Memory B cell (primary cell): ENCODE results near the gene HERC6.
"Not testable (repeated sequence)": the region's sequence is repeated elsewhere in the genome, so short reads cannot be mapped to it uniquely, and the experiment has no call there.

ENCODE experiments used
- ATAC-seq: fragments of 150-1000 bp; cut with Tn5 transposase; 2 replicates; pipeline ENCODE4 v1.10.0; 2021; ENCODE audit warnings: low read depth, mild to moderate bottlenecking, moderate library complexity
- DNase-seq, 2 donors: peaks; one replicate each; pipeline ENCODE4 v3.0.0; 2022; ENCODE audit warnings: low spot score in 2 of 2
- H3K27ac Mint-ChIP-seq: one replicate; pipeline ENCODE4 v1.8.0; 2022; ENCODE audit warnings: mild to moderate bottlenecking, moderate library complexity, mixed read lengths
- H3K27me3 Mint-ChIP-seq: one replicate; pipeline ENCODE4 v1.8.0; 2022; ENCODE audit warnings: mixed read lengths
- H3K36me3 Mint-ChIP-seq: one replicate; pipeline ENCODE4 v1.8.0; 2022; ENCODE audit warnings: mild to moderate bottlenecking, mixed read lengths
- H3K4me1 Mint-ChIP-seq: one replicate; pipeline ENCODE4 v1.8.0; 2022; ENCODE audit warnings: mixed read lengths
- H3K4me3 Mint-ChIP-seq: one replicate; pipeline ENCODE4 v1.8.0; 2022; ENCODE audit warnings: mild to moderate bottlenecking, moderate library complexity, mixed read lengths
- H3K9me3 Mint-ChIP-seq: one replicate; pipeline ENCODE4 v1.8.0; 2022; ENCODE audit warnings: mixed read lengths

Gene HERC6

GRCh38 chr4:88378691-88379559, at the start of gene HERC6:
HERC6 (plus strand) TSS chr4:88378852; CDS start chr4:88378922, 70 bp downstream.
- H3K9me3 Mint-ChIP-seq, result no peaks in the 10 kb centered on the region
- DNase-seq, result peak; percentile 66 to 74
- H3K27ac Mint-ChIP-seq, result peak within 1 kb of the TSS; percentile 97
- ATAC-seq, result peak; percentile 82
- H3K4me3 Mint-ChIP-seq, result peak within 1 kb of the TSS; percentile 94
- H3K4me1 Mint-ChIP-seq, result peaks cover 19% of the 10 kb centered on the region
- no peaks in the 10 kb centered on the region for H3K27me3 Mint-ChIP-seq
- H3K36me3 Mint-ChIP-seq, result peaks cover 6% of the 10 kb centered on the region

- no peaks in the 10 kb centered on the region for H3K27me3 Mint-ChIP-seq
- H3K4me3 Mint-ChIP-seq, result no peak overlapping the region
- ATAC-seq (no peak), DNase-seq (no peak)
- H3K27ac Mint-ChIP-seq, result no peak overlapping the region
- peaks cover 1% of the 10 kb centered on the region for H3K36me3 Mint-ChIP-seq
- peaks cover 20% of the 10 kb centered on the region for H3K4me1 Mint-ChIP-seq
- no peaks in the 10 kb centered on the region for H3K9me3 Mint-ChIP-seq
Measured at GRCh38 chr4:88333741-88334405, 44.8 kb upstream of the HERC6 start.

DNA sequence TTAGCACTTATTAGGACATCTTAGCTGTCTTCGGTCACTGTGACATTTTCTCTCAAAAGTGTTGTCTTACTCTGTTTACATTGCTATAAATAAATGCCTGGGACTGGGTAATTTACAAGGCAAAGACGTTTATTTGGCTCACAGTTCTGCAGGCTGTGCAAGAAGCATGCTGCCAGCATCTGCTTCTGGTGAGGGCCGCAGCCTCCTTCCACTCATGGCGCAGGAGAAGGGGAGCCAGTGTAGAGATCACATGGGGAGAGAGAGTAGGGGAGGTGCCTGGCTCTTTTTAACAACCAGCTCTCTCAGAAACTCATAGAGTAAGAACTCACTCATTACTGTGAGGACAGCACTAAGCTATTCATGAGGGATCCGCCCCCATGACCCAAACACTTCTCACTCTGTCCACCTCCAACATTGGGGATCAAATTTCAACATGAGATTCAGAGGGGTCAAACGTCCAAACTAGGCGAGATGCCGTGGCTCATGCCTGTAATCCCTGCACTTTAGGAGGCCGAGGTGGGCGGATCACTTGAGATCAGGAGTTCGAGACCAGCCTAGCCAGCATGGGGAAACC, 43.5 kb upstream of the HERC6 start:
- no peak for ATAC-seq
- no peak overlapping the region for H3K4me3 Mint-ChIP-seq
- peaks cover 20% of the 10 kb centered on the region for H3K4me1 Mint-ChIP-seq
- no peak overlapping the region for H3K27ac Mint-ChIP-seq
- H3K36me3 Mint-ChIP-seq, result peaks cover 1% of the 10 kb centered on the region
- H3K27me3 Mint-ChIP-seq, result no peaks in the 10 kb centered on the region
- H3K9me3 Mint-ChIP-seq, result no peaks in the 10 kb centered on the region
- DNase-seq, result no peak

DNA sequence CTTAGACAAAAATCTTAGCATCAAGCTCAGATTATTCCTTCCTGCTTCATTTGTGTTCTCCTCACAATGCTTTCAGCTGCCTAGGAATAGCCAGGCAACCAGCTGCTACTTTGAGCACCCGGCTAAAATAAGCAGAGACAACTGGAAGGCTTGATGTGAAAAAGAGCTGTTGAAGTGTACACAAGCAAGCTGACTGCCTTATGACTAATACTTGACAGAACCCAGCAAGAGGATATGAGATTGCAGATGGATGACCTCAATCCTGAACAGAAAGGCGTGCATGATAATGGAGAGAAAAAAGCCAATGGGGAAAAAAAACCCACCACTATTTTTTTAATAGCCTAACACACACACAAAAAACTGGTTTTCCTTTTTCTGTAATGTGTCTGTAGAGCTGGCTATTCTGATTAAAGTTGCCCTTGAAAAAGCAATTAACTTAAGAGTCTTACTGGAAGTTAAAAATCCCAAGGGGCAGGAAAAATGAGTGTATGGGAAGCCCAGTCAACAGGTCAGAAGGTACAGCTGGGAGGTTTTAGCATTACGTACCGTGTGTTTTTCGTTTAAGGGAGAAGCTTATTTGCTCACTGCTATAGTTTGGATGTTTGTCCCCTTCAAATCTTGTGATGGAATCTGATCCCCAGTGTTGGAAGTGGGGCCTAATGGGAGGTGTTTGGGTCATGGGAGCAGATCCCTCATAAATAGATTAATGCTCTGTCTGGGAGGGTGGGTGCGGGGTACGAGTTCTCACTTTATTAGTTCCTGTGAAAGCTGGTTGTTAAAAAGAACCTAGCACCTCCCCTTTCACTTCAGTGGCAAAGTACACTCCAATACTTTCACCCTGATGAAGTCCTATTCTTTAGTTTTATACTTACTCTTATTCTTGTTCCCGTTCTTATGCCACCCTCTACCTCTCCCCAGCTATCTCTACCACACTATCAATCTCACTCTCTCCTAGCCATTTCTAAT, 37.1 kb upstream of the HERC6 start:
- DNase-seq (no peak), ATAC-seq (no peak)
- Mint-ChIP-seq H3K27me3 (no peaks in the 10 kb centered on the region), H3K9me3 (no peaks in the 10 kb centered on the region), H3K36me3 (no peaks in the 10 kb centered on the region), H3K27ac (no peak overlapping the region), H3K4me1 (no peaks in the 10 kb centered on the region), H3K4me3 (no peak overlapping the region)

DNA sequence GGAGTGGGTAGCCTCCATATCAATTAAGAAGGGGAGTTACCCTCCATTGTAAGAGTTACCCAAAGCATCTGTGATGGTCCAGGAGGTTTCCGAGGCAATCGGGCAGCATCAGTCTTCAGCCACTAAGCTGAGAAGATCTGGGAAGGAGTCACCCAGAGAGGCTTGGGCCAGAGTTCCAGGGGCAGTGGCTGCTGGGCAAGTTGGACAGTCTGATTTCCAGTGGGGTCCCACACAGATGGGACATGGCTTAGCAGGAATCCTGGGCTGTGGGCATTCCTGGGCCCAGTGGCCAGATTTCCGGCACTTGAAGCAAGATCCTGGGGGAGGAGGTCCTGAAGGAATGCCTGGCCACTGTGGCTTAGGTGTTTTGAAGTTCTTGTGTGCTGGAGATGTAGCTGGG, 31.8 kb upstream of the HERC6 start:
- H3K4me1 Mint-ChIP-seq, ATAC-seq, H3K27ac Mint-ChIP-seq, H3K27me3 Mint-ChIP-seq, DNase-seq, H3K4me3 Mint-ChIP-seq, H3K36me3 Mint-ChIP-seq, H3K9me3 Mint-ChIP-seq: not testable (repeated sequence)

DNA sequence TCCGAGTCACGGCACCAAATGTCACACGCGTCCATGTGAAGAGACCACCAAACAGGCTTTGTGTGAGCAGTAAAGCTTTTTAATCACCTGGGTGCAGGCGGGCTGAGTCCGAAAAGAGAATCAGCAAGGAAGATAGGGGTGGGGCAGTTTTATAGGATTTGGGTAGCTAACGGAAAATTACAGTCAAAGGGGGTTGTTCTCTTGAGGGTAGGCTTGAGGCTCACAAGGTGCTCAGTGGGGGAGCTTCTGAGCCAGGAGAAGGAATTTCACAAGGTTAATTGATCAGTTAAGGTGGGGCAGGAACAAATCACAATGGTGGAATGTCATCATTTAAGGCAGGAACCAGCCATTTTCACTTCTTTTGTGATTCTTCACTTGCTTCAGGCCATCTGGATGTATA, 29.9 kb upstream of the HERC6 start:
- H3K27me3 Mint-ChIP-seq, result not testable (repeated sequence)

GRCh38 chr4:88350786-88351185, 27.9 kb upstream of the HERC6 start:
- H3K27me3 Mint-ChIP-seq, result no peaks in the 10 kb centered on the region
- peaks cover 2% of the 10 kb centered on the region for H3K36me3 Mint-ChIP-seq
- no peaks in the 10 kb centered on the region for H3K4me1 Mint-ChIP-seq
- DNase-seq (no peak), ATAC-seq (no peak)
- H3K9me3 Mint-ChIP-seq, result peaks cover 4% of the 10 kb centered on the region
- no peak overlapping the region for H3K27ac Mint-ChIP-seq
- no peak overlapping the region for H3K4me3 Mint-ChIP-seq

More for the DNA sequence above, 29.9 kb upstream of the HERC6 start:
- H3K4me1 Mint-ChIP-seq, DNase-seq, H3K9me3 Mint-ChIP-seq, H3K36me3 Mint-ChIP-seq, H3K27ac Mint-ChIP-seq, ATAC-seq, H3K4me3 Mint-ChIP-seq: not testable (repeated sequence)

DNA sequence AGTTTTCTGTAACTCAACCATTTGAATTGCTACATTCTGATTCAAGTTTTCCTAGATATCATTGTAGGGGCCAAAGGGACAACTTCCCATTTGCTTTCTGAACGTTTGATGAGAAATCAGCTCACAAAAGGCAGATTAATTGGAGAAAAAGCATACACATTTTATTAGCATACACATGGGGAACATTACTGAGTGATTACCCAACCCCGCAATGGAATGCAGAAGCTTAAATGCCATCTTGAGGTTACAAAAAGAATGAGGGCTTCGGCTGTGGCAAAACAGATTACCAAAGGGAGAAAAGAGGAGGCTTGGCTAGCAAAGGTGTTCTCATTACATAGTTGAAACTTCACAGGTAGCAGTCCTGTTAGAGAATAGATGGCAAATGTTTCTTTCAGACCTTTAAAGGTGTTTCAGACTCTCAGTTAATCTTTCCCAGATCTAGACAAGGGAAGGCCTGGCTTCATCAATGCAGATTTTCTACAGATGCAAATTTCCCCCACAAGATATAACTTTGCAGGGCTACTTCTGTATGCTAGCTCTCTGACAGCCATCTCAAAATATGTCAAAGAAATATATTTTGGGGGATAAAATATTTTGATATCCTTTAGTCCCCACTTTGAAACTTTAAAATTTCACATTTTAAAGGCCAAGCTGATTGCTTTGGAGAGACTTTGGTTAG, 26.5 kb upstream of the HERC6 start:
- no peak overlapping the region for H3K4me3 Mint-ChIP-seq
- peaks cover 2% of the 10 kb centered on the region for H3K36me3 Mint-ChIP-seq
- H3K27me3 Mint-ChIP-seq, result no peaks in the 10 kb centered on the region
- no peak for ATAC-seq
- H3K9me3 Mint-ChIP-seq, result peaks cover 4% of the 10 kb centered on the region
- no peak for DNase-seq
- H3K4me1 Mint-ChIP-seq, result no peaks in the 10 kb centered on the region
- H3K27ac Mint-ChIP-seq, result no peak overlapping the region

DNA sequence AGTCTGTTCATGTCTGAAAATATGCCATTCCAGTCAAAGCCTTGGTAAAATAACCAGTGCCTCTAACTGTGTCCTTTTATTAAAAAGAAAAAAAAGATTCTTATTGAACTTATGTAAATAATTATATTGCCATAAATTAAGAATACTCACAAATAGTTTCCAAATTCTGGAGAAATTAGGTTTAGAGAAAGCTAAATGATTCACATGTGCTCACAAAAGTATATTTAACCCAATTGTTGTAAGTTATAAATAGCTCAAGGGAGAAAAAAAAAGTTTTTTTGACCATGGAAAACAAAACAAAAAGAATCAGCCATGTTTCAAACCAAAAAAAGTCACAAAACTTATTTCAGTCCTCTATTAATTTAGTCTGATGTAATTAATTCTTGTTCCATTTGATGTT, 25.3 kb upstream of the HERC6 start:
- Mint-ChIP-seq H3K36me3 (peaks cover 2% of the 10 kb centered on the region), H3K4me1 (no peaks in the 10 kb centered on the region), H3K27ac (no peak overlapping the region), H3K4me3 (no peak overlapping the region), H3K27me3 (no peaks in the 10 kb centered on the region), H3K9me3 (peaks cover 4% of the 10 kb centered on the region)
- no peak for DNase-seq
- ATAC-seq, result no peak

GRCh38 chr4:88356771-88357170, 21.9 kb upstream of the HERC6 start:
- peaks cover 2% of the 10 kb centered on the region for H3K36me3 Mint-ChIP-seq
- H3K27ac Mint-ChIP-seq, result no peak overlapping the region
- no peak overlapping the region for H3K4me3 Mint-ChIP-seq
- no peaks in the 10 kb centered on the region for H3K27me3 Mint-ChIP-seq
- H3K9me3 Mint-ChIP-seq, result peaks cover 4% of the 10 kb centered on the region
- no peak for DNase-seq
- ATAC-seq, result no peak
- H3K4me1 Mint-ChIP-seq, result no peaks in the 10 kb centered on the region

DNA sequence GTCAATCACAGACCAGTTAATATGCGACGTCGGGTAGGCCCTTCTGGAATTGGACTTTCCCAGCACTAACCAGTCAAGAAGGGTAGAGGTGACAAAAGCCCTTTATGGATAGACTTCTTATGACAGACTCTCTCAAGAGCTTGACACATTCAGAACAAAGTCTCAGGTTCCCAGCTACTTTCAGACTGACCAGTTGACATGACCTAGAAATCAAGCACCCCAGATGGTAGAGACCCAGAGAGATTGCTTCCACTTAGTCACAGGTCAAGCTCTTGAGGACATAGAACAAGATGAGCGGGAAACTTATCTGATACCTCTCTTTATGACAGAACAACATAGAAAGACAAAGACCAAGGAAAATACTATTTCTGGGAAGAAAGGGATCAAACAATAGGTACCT, 21.4 kb upstream of the HERC6 start:
- H3K4me3 Mint-ChIP-seq, result no peak overlapping the region
- no peaks in the 10 kb centered on the region for H3K27me3 Mint-ChIP-seq
- DNase-seq (no peak), ATAC-seq (no peak)
- H3K36me3 Mint-ChIP-seq, result peaks cover 2% of the 10 kb centered on the region
- H3K9me3 Mint-ChIP-seq, result peaks cover 4% of the 10 kb centered on the region
- H3K4me1 Mint-ChIP-seq, result no peaks in the 10 kb centered on the region
- no peak overlapping the region for H3K27ac Mint-ChIP-seq

DNA sequence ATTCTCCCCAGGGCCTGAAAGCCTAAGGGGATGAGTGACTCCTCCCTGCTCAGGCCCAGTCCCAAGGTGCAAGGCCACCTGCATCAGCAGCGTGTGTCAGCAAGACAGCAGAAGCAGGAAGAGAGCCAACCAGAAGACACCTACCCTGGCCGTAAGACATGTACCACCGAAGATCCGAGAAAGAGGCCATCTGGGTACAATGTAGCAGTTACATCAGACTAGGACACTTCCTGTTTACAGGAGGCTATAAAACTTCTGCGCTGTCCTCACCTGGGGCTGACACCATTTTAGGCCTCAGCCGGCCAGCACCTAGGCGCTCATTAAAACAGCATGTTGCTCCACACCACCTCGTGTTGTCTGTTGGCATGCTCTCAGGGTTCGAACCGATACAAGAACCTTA, 19.1 kb upstream of the HERC6 start:
- no peaks in the 10 kb centered on the region for H3K4me1 Mint-ChIP-seq
- H3K9me3 Mint-ChIP-seq, result peaks cover 5% of the 10 kb centered on the region
- ATAC-seq, result no peak
- H3K36me3 Mint-ChIP-seq, result peaks cover 2% of the 10 kb centered on the region
- no peaks in the 10 kb centered on the region for H3K27me3 Mint-ChIP-seq
- no peak for DNase-seq
- no peak overlapping the region for H3K4me3 Mint-ChIP-seq
- no peak overlapping the region for H3K27ac Mint-ChIP-seq

- H3K4me1 Mint-ChIP-seq, result no peaks in the 10 kb centered on the region
- H3K36me3 Mint-ChIP-seq, result no peaks in the 10 kb centered on the region
- H3K9me3 Mint-ChIP-seq, result peaks cover 5% of the 10 kb centered on the region
- ATAC-seq (no peak), DNase-seq (no peak)
- no peak overlapping the region for H3K27ac Mint-ChIP-seq
- H3K4me3 Mint-ChIP-seq, result no peak overlapping the region
- no peaks in the 10 kb centered on the region for H3K27me3 Mint-ChIP-seq
Measured at GRCh38 chr4:88360256-88360655, 18.4 kb upstream of the HERC6 start.
